Neural cell (in vitro differentiated cells): ENCODE results near the gene THBS1. TPM values are rescaled to one million over a fixed set of nuclear protein-coding genes. Genes with fewer than 3 reads are reported as not detected.

Experiments
- H2AFZ ChIP-seq: fragments of 200-600, 300-800 bp; sonication (generic), shearing (Covaris generic); 2 replicates; pipeline ENCODE4 v1.6.0; 2014; ENCODE audit warnings: low read depth, mild to moderate bottlenecking, antibody characterized with exemption, low read length, moderate library complexity
- H3F3A ChIP-seq: fragments of 200-600 bp; shearing (Covaris generic); 2 replicates; pipeline ENCODE4 v1.6.1; 2016; ENCODE audit warnings: mild to moderate bottlenecking, moderate library complexity, mixed read lengths, antibody characterized with exemption, low read length; ENCODE audit not compliant: insufficient read depth, poor library complexity, severe bottlenecking
- H3K27ac ChIP-seq: fragments of 200-600, 300-800 bp; sonication (generic), shearing (Covaris generic); 2 replicates; pipeline ENCODE4 v1.5.1; 2014; ENCODE audit warnings: mild to moderate bottlenecking, low read length, moderate library complexity
- H3K27me3 ChIP-seq: fragments of 300-800, 200-600 bp; sonication (generic), shearing (Covaris generic); 2 replicates; pipeline ENCODE4 v1.6.0; 2014; ENCODE audit warnings: mild to moderate bottlenecking, low read depth, low read length, moderate library complexity; ENCODE audit not compliant: insufficient read depth
- H3K36me3 ChIP-seq: fragments of 300-800, 200-600 bp; sonication (generic), shearing (Covaris generic); 2 replicates; pipeline ENCODE4 v1.5.1; 2014; ENCODE audit warnings: mild to moderate bottlenecking, antibody characterized with exemption, low read length, moderate library complexity; ENCODE audit not compliant: insufficient read depth
- H3K4me2 ChIP-seq: fragments of 300-800, 200-600 bp; sonication (generic), shearing (Covaris generic); 2 replicates; pipeline ENCODE4 v1.6.0; 2014; ENCODE audit warnings: mild to moderate bottlenecking, low read length
- H3K4me3 ChIP-seq: fragments of 300-800, 200-600 bp; sonication (generic), shearing (Covaris generic); 2 replicates; pipeline ENCODE4 v1.5.1; 2014; ENCODE audit warnings: mild to moderate bottlenecking, low read length, moderate library complexity
- H3K79me2 ChIP-seq: fragments of 200-600 bp; shearing (Covaris generic); replicated peaks from 2 replicates; pipeline ENCODE4 v1.6.0; 2014; ENCODE audit warnings: mild to moderate bottlenecking, low read length, moderate library complexity; ENCODE audit not compliant: insufficient read depth
- H3K9ac ChIP-seq: fragments of 300-800, 200-600 bp; sonication (generic), shearing (Covaris generic); 2 replicates; pipeline ENCODE4 v1.6.1; 2016; ENCODE audit warnings: mild to moderate bottlenecking, low read length, mixed read lengths
- H3K9me2 ChIP-seq: fragments of 200-600 bp; shearing (Covaris generic); 2 replicates; pipeline ENCODE4 v1.6.1; 2016; ENCODE audit warnings: mild to moderate bottlenecking, low read length, mixed read lengths; ENCODE audit not compliant: insufficient read depth
- H3K9me3 ChIP-seq: fragments of 200-600, 300-800 bp; sonication (generic), shearing (Covaris generic); 2 replicates; pipeline ENCODE4 v1.6.1; 2016; ENCODE audit warnings: mild to moderate bottlenecking, mixed run types, low read length, moderate library complexity, mixed read lengths
- H4K20me1 ChIP-seq: fragments of 200-600 bp; shearing (Covaris generic); 2 replicates; pipeline ENCODE4 v1.6.1; 2016; ENCODE audit warnings: mild to moderate bottlenecking, mixed run types; ENCODE audit not compliant: insufficient read depth
- CTCF ChIP-seq: fragments of 450-650 bp; IDR thresholded peaks from 2 replicates; pipeline ENCODE4 v1.5.1; 2014; ENCODE audit warnings: antibody characterized with exemption, mild to moderate bottlenecking, moderate library complexity; ENCODE audit not compliant: poor library complexity, severe bottlenecking
- EP300 ChIP-seq: fragments of 450-650 bp; conservative IDR thresholded peaks from 2 replicates; pipeline ENCODE4 v1.6.1; 2014; ENCODE audit warnings: antibody characterized with exemption, mild to moderate bottlenecking, moderate library complexity; ENCODE audit not compliant: poor library complexity, severe bottlenecking
- EZH2 ChIP-seq: fragments of 200-600, 300-800 bp; shearing (Covaris generic), sonication (generic); IDR thresholded peaks from 2 replicates; pipeline ENCODE4 v1.6.1; 2014; ENCODE audit warnings: antibody characterized with exemption, low read length, borderline replicate concordance, mild to moderate bottlenecking; ENCODE audit not compliant: insufficient read depth, poor library complexity, severe bottlenecking
- MXI1 ChIP-seq: fragments of 450-650 bp; conservative IDR thresholded peaks from 2 replicates; pipeline ENCODE4 v1.6.1; 2014; ENCODE audit warnings: antibody characterized with exemption, mild to moderate bottlenecking; ENCODE audit not compliant: poor library complexity, severe bottlenecking
- POLR2AphosphoS5 ChIP-seq: IDR thresholded peaks from 2 replicates; pipeline ENCODE4 v1.6.1; 2012
- RAD21 ChIP-seq: fragments of 450-650 bp; conservative IDR thresholded peaks from 2 replicates; pipeline ENCODE4 v1.6.1; 2014; ENCODE audit warnings: antibody characterized with exemption, mild to moderate bottlenecking, moderate library complexity
- SMC3 ChIP-seq: fragments of 450-650 bp; conservative IDR thresholded peaks from 2 replicates; pipeline ENCODE4 v1.6.1; 2014; ENCODE audit warnings: antibody characterized with exemption, mild to moderate bottlenecking, moderate library complexity; ENCODE audit not compliant: poor library complexity
- TAF1 ChIP-seq: IDR thresholded peaks from 2 replicates; pipeline ENCODE4 v1.6.1; 2012; ENCODE audit warnings: low read depth
- polyA plus RNA-seq: library from polyadenylated mRNA; depleted of rRNA; stranded (reverse); fragments of >200 nt; gene quantifications from 2 replicates; pipeline ENCODE4 v1.2.3, GENCODE V29; 2014
- TF ChIP-seq, protein P1 (sequence below): IDR thresholded peaks from 2 replicates; pipeline ENCODE4 v1.6.1; 2012; ENCODE audit warnings: borderline replicate concordance

THBS1 gene
- polyA plus RNA-seq, 1 donor from 2014 or later: 0.22 TPM

DNA sequence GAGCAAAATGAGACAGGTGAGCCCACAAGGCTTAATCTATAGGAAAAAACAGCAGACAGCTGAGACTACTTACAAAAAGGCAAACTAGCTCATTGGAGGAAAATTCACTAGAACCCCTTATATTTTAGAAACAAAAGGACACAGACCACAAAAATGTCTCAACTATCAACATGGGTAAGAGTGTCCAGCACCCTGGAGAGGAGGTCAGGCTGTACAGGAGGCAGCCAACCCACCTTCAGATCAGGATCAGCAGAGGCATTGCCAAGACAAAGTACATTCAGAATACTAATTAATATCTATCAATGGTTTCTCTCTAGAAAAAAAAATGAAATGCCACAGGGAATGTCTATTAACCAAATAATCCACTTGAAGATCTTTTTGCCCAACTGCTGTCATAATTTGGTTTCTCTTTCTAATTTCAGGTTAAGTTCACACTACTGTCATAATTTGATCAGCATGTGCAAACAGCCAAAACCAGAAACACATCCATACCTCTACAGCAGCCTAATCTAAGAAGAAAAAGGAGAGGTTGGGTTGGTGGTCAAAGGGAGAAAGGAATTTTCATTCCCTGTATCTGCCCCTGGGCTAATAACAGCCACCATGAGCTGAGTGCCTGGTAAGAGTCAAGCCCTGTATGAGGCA, 26.0 kb upstream of the THBS1 start:
- no peak overlapping the region for H3K27ac ChIP-seq
- no peak overlapping the region for H3K4me2 ChIP-seq
- H3K4me3 ChIP-seq: no peak overlapping the region
- H3F3A ChIP-seq: no peaks in the 10 kb centered on the region
- H4K20me1 ChIP-seq: no peaks in the 10 kb centered on the region
- no peaks in the 10 kb centered on the region for H3K27me3 ChIP-seq
- H3K9ac ChIP-seq: no peak overlapping the region
- H2AFZ ChIP-seq: no peak overlapping the region
- H3K9me2 ChIP-seq: no peaks in the 10 kb centered on the region
- H3K9me3 ChIP-seq: no peaks in the 10 kb centered on the region
- no peak for TF ChIP-seq MXI1
- TF ChIP-seq RAD21: no peak
- no peak for TF ChIP-seq TAF1
- no peak for TF ChIP-seq EP300
- no peak for TF ChIP-seq SMC3
- TF ChIP-seq POLR2AphosphoS5: no peak
- TF ChIP-seq, protein P1, sequence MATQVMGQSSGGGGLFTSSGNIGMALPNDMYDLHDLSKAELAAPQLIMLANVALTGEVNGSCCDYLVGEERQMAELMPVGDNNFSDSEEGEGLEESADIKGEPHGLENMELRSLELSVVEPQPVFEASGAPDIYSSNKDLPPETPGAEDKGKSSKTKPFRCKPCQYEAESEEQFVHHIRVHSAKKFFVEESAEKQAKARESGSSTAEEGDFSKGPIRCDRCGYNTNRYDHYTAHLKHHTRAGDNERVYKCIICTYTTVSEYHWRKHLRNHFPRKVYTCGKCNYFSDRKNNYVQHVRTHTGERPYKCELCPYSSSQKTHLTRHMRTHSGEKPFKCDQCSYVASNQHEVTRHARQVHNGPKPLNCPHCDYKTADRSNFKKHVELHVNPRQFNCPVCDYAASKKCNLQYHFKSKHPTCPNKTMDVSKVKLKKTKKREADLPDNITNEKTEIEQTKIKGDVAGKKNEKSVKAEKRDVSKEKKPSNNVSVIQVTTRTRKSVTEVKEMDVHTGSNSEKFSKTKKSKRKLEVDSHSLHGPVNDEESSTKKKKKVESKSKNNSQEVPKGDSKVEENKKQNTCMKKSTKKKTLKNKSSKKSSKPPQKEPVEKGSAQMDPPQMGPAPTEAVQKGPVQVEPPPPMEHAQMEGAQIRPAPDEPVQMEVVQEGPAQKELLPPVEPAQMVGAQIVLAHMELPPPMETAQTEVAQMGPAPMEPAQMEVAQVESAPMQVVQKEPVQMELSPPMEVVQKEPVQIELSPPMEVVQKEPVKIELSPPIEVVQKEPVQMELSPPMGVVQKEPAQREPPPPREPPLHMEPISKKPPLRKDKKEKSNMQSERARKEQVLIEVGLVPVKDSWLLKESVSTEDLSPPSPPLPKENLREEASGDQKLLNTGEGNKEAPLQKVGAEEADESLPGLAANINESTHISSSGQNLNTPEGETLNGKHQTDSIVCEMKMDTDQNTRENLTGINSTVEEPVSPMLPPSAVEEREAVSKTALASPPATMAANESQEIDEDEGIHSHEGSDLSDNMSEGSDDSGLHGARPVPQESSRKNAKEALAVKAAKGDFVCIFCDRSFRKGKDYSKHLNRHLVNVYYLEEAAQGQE: no peak
- no peak for TF ChIP-seq EZH2
- no peak for TF ChIP-seq CTCF
- no peaks in the 10 kb centered on the region for H3K79me2 ChIP-seq
- no peaks in the 10 kb centered on the region for H3K36me3 ChIP-seq

DNA sequence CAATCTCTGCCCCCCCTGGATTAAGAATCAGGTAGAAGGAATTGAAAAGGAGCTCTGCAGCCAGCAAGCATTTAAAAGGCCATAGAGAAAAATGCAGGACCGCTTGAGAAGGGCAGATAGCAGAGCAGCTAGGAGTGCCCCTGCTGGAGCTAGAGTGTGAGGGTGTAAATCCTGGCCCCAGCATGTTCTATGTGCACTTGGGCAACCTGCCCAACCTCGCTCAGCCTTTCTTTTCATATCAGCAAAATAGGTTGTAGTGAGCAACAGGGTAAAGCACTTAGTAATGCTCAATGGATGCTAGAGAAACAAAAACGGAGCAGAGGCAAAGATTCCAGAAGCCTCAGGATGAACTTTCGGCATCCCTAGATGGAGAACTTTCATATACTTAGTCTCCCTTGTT, 25.0 kb upstream of the THBS1 start:
- no peaks in the 10 kb centered on the region for H3F3A ChIP-seq
- H3K9me3 ChIP-seq: no peaks in the 10 kb centered on the region
- H3K27ac ChIP-seq: no peak overlapping the region
- no peaks in the 10 kb centered on the region for H3K79me2 ChIP-seq
- H2AFZ ChIP-seq: no peak overlapping the region
- H3K4me2 ChIP-seq: no peak overlapping the region
- no peaks in the 10 kb centered on the region for H3K9me2 ChIP-seq
- TF ChIP-seq MXI1: no peak
- TF ChIP-seq, protein P1: no peak
- TF ChIP-seq EZH2: no peak
- no peak for TF ChIP-seq CTCF
- TF ChIP-seq RAD21: no peak
- TF ChIP-seq SMC3: no peak
- no peak for TF ChIP-seq TAF1
- TF ChIP-seq EP300: no peak
- TF ChIP-seq POLR2AphosphoS5: no peak
- no peaks in the 10 kb centered on the region for H3K36me3 ChIP-seq
- no peak overlapping the region for H3K4me3 ChIP-seq
- no peak overlapping the region for H3K9ac ChIP-seq
- no peaks in the 10 kb centered on the region for H4K20me1 ChIP-seq
- H3K27me3 ChIP-seq: no peaks in the 10 kb centered on the region
